ENCODE measurements around the gene CAVIN2. TPM values are rescaled to one million over a fixed set of nuclear protein-coding genes. Genes with fewer than 3 reads are reported as not detected.

The CAVIN2 gene
- total and polyA plus RNA-seq, 10 donors, result 19.2 to 205 (median 142) TPM

- H3K4me1 ChIP-seq, result no peaks in the 10 kb centered on the region
- no peak overlapping the region for H3K4me3 ChIP-seq
- peaks cover 0 to 7% (median 0%) of the 10 kb centered on the region in 8 donors for H3K9me3 ChIP-seq
- TF ChIP-seq POLR2AphosphoS5 (IDR thresholded peaks at IDR 0.05), result no peak
- no peak for TF ChIP-seq CTCF (IDR thresholded peaks at IDR 0.05 in 8 of 11, conservative IDR thresholded peaks at IDR 0.05 in 3 of 11)
- no peak for TF ChIP-seq POLR2A (IDR thresholded peaks at IDR 0.05)
- H3K36me3 ChIP-seq, result no peaks in the 10 kb centered on the region
- intact Hi-C loops (cut with DNase I; ENCODE audit: low total_unique reads), result no loop called here
- WGBS, 5 donors, result 50 to 61% (median 56%) methylated on average over 3 of the region's 3 CpGs
- no peak overlapping the region for H3K27ac ChIP-seq
- H3K27me3 ChIP-seq (replicated peaks in 1 of 7), result no peaks in the 10 kb centered on the region
- DNase-seq, result no peak
These were observed 47.8 kb upstream of the CAVIN2 start for GRCh38 chr2:191894681-191895147.

DNA sequence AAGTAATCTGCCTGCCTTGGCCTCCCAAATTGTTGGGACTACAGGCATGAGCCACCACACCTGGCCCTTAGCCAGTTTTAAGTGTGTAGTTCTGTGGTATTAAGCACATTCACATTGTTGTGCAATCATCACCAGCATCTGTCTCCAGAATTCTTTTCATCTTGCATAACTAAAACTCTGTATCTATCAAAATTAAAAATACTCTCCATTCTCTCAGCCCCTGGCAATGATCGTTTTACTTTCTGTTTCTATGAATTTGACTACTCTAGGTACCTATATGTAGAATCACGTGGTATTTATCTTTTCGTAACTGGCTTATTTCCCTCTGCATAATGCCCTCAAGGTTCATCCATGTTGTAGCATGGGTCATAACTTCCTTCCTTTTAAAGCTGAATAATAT, 45.5 kb upstream of the CAVIN2 start:
- DNase-seq, result no peak
- Histone ChIP-seq H3K36me3 (no peaks in the 10 kb centered on the region), H3K9me3 (peaks cover 0 to 7% (median 0%) of the 10 kb centered on the region in 8 donors), H3K4me3 (no peak overlapping the region), H3K4me1 (no peaks in the 10 kb centered on the region), H3K27me3 (replicated peaks in 1 of 7) (no peaks in the 10 kb centered on the region), H3K27ac (no peak overlapping the region)
- TF ChIP-seq POLR2AphosphoS5 (IDR thresholded peaks at IDR 0.05) (no peak), CTCF (IDR thresholded peaks at IDR 0.05 in 8 of 11, conservative IDR thresholded peaks at IDR 0.05 in 3 of 11) (no peak), POLR2A (IDR thresholded peaks at IDR 0.05) (no peak)
- intact Hi-C loops (cut with DNase I; ENCODE audit: low total_unique reads), result no loop called here
- WGBS, 5 donors, result 42 to 61% (median 53%) methylated on average over 3 of the region's 3 CpGs

DNA sequence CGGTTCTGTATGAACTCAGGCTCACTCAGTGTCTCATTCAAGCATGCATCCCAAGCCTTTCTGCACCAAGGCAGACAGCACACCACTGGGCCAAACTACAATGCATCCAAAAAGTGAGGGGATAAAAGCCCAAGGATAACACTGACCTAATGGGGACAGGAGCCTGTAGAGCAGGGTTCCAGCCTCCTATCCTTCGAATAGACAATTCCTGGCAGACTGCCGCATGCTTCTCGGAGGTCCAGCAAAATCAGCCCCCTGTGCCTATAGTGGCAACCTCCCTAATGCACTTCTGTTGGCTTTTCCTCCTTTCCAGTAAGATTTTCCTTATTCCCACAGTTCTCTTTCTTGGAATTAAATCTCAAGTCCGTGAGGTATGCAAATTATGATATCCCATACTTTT, 44.8 kb upstream of the CAVIN2 start:
- H3K27ac ChIP-seq, result no peak overlapping the region
- no peaks in the 10 kb centered on the region for H3K4me1 ChIP-seq
- TF ChIP-seq CTCF (IDR thresholded peaks at IDR 0.05 in 8 of 11, conservative IDR thresholded peaks at IDR 0.05 in 3 of 11), result no peak
- TF ChIP-seq POLR2A (IDR thresholded peaks at IDR 0.05), result no peak
- no peak for TF ChIP-seq POLR2AphosphoS5 (IDR thresholded peaks at IDR 0.05)
- H3K4me3 ChIP-seq, result no peak overlapping the region
- H3K9me3 ChIP-seq, result peaks cover 0 to 7% (median 0%) of the 10 kb centered on the region in 8 donors
- no peaks in the 10 kb centered on the region for H3K36me3 ChIP-seq
- intact Hi-C loops (cut with DNase I; ENCODE audit: low total_unique reads), result no loop called here
- 82 to 94% (median 88%) methylated on average over 5 of the region's 5 CpGs for WGBS, 5 donors
- H3K27me3 ChIP-seq (replicated peaks in 1 of 7), result no peaks in the 10 kb centered on the region
- DNase-seq, result no peak

GRCh38 chr2:191889931-191890330, 43.0 kb upstream of the CAVIN2 start:
- peaks cover 0 to 7% (median 0%) of the 10 kb centered on the region in 8 donors for H3K9me3 ChIP-seq
- H3K27ac ChIP-seq, result no peak overlapping the region
- peaks cover 0 to 8% (median 0%) of the 10 kb centered on the region in 6 donors for H3K4me1 ChIP-seq
- intact Hi-C loops (cut with DNase I; ENCODE audit: low total_unique reads), result no loop called here
- no peaks in the 10 kb centered on the region for H3K36me3 ChIP-seq
- no peak for DNase-seq
- H3K4me3 ChIP-seq, result no peak overlapping the region
- WGBS, 5 donors, result 78 to 95% (median 88%) methylated on average over 2 of the region's 2 CpGs
- no peak for TF ChIP-seq POLR2AphosphoS5 (IDR thresholded peaks at IDR 0.05)
- no peak for TF ChIP-seq POLR2A (IDR thresholded peaks at IDR 0.05)
- TF ChIP-seq CTCF (IDR thresholded peaks at IDR 0.05 in 8 of 11, conservative IDR thresholded peaks at IDR 0.05 in 3 of 11), result no peak
- H3K27me3 ChIP-seq (replicated peaks in 1 of 7), result no peaks in the 10 kb centered on the region

Measured in spleen (tissue), 11 donors.